ENCODE results near the gene UBTD2. TPM values are rescaled to one million over a fixed set of nuclear protein-coding genes. Genes with fewer than 3 reads are reported as not detected.
A peak's percentile ranks its signal among the peaks of the same experiment; 100 is the strongest.
"Not testable (repeated sequence)": the region's sequence is repeated elsewhere in the genome, so short reads cannot be mapped to it uniquely, and the experiment has no call there.

Gene UBTD2
- polyA plus RNA-seq, 3 donors = 74.5 to 83.5 (median 79.4) TPM

DNA sequence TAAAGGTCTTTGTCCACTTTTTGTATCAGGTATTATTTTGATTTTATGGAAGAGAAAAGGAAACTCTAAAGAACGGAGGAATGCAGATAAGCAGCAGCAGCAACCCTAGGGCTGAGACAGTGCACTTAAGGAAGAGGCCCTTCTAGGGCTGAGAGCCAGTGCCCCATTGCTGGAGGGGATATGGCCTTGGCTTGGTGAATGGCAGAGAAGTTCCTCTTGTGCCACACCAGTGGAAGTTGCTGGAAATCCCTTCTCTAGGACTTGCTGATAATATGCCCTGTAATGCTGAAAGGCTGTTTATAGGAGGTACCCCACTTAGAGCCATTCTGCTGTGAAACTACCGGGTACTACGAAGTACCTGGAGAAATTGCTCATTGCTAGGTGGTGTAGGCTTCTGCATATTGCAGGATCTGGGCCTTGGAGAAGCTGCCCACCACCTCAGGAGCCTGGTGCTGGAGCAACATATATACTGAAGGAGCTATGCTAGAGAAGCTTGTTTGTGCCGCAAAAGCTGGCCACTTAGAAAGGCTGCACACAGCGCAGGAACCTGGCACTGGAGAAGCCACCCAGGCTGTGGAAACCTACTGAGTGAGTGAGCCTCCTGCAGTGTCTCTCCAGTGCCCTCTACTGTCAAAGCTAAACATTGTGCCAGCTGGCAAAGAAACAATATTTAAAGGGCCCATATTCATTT lies 9.6 kb upstream of the UBTD2 start:
- DNase-seq (ENCODE audit: low read depth in 3 of 3, low spot score in 2 of 3) = peak in 2 of 3 donors; percentile 51 to 52

- DNase-seq (ENCODE audit: low read depth in 3 of 3, low spot score in 2 of 3) = not testable (repeated sequence)
These were observed 8.3 kb upstream of the UBTD2 start for GRCh38 chr5:172291837-172292236.

- no peak for DNase-seq (ENCODE audit: low read depth in 3 of 3, low spot score in 2 of 3)
These were observed 4.9 kb upstream of the UBTD2 start for GRCh38 chr5:172288465-172288864.

GRCh38 chr5:172287140-172287539 lies 3.6 kb upstream of the UBTD2 start:
- not testable (repeated sequence) for DNase-seq (ENCODE audit: low read depth in 3 of 3, low spot score in 2 of 3)

DNA sequence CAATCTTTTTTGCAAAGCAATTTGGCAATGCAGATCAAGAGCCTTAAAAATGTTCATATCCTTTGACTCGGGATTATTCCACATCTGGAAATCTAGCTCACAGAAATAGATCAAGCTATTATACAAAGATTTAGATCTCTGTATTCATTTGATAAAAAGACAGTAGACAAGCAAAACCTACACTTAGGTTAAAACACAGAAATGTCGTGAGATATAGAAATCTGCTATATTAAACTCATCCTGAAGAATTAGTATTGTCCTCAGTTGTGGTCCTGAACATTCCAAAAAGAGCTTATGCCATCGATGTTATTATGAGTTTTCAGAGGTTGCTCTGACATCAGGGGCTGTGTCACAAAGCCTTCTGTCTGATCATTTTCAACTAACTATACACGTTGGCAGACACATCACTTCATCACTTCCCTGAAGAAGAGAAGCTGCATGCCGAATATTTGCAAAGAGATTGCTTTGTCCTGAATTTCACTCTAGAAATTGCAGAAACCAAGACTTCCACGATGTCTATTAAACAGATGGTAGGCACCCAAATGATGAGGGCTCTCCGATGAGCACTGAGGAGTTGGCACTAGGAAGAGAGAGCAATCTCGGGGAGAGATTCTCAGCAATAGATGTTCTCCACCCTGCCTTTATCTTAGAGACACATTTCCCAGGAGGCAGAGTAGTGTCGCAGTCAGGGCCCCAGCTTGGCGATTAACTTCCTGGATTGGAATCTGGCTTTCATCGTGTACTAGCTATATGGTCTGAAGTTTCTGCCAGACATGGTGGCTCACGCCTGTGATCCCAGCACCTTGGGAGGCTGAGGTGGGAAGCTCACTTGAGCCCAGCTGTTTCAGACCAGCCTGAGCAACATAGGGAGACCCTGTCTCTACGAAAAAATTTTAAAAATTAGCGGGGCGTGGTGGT lies 1.9 kb upstream of the UBTD2 start:
- no peak for DNase-seq (ENCODE audit: low read depth in 3 of 3, low spot score in 2 of 3)

DNA sequence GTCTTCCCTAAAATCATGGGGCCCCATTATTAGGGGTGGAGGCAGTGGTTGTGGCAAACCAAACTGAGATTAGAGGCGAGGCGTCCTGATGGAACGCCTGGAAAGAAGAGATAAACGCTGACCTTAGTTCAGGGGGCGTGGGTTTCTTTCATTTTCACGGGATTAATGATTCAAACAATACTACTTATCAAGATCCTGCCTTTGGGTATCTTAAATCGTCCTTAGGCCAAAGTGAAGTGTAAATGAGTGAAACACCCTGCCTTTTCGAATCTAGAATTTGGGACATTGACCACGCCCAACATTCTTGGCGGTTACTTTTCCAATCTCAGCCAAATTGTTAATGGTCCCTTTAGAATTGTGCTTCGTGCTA lies 1.0 kb upstream of the UBTD2 start:
- DNase-seq (ENCODE audit: low read depth in 3 of 3, low spot score in 2 of 3) = peak in 1 of 3 donors; percentile 26

DNA sequence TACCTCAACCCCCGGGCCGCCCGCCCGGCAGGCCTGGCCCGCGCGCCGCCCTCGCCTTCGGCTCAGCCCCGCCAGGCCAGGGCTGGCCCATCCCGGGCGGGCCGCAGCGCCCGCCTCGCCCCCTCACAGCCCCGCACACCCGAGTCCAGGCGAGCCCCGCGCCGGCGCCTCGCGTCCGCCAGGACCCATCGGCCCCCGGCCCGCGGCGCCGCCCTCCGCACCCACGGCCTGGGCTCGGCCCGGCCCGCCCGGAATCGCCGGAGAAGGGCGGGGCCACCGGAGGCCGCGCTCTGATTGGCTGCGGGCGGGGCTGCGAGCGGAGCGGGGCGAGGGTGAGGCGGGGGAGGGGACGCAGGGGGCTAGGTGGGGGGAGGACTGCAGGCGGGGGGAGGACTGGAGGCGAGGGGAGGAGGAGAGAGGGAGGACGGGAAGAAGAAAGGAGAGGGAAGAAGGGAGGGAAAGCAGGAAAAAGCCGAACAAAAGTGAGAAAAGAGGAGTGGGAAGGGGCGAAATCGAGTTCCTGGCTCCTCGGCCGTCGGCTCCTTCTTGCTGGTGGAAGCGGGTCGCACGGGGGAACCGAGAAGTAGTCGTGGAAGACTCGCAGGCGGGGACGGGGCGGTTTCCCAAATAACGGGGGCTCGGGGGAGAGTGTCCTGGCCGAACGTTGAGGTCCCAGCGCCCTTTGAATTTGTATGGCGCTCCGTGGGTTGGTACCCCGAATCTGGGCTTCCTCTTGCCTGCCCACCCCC lies 472 bp upstream of the UBTD2 start:
- peak in 2 of 3 donors; percentile 74 to 81 for DNase-seq (ENCODE audit: low read depth in 3 of 3, low spot score in 2 of 3)

DNA sequence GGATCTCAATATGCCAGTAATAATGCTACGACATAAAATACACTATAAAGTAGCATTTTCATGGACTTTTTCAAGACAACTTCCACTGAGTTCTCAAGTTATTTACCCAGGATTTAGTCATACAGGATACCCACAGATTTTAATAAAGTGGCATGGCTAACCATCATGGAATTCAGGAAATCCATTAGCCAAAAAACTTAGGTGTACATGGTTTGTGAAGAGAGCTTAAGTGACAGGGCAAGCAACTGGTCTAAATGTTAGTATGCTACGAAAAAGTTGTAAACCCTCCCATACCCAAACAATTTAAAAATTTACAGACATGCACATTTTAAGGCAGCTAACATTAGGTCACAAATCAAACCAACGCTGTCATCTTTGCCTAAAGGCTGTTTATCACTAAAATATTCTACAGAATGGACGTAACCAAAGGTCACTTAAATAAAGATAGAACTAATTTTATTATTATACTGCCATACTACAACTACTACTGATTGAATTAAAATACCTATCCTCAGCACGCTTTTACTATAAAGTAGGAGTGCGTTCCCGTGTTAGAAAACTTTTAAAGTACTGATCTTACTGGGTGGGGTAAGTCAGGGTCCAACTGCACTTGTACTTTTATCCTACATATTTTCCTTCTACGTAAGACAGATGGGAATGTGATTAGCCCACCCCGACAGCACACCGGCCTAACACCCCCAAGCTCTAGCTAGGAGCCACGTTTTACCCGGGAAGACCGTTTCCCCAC lies 1.1 kb downstream of the UBTD2 start:
- no peak for DNase-seq (ENCODE audit: low read depth in 3 of 3, low spot score in 2 of 3)

- DNase-seq (ENCODE audit: low read depth in 3 of 3, low spot score in 2 of 3) = no peak
These were observed 2.2 kb downstream of the UBTD2 start for GRCh38 chr5:172281346-172281745.

- DNase-seq (ENCODE audit: low read depth in 3 of 3, low spot score in 2 of 3) = no peak
These were observed 2.6 kb downstream of the UBTD2 start for GRCh38 chr5:172280929-172281328.

GRCh38 chr5:172280317-172280716 lies 3.2 kb downstream of the UBTD2 start:
- DNase-seq (ENCODE audit: low read depth in 3 of 3, low spot score in 2 of 3) = no peak

DNA sequence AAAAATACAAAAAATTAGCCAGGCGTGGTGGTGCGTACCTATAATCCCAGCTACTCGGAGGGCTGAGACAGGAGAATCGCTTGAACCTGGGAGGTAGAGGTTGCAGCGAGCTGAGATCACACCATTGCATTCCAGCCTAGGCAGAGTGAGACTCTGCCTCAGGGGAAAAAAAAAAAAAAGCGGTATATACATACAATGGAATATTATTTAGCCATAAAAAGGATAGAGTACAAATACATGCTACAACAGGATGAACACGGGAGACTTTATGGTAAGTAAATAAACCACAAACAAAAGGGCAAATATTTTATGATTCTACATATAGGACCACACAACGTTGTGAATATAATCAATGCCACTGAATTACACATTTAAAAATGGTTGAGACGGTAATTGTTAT lies 5.2 kb downstream of the UBTD2 start:
- DNase-seq (ENCODE audit: low read depth in 3 of 3, low spot score in 2 of 3) = no peak

DNA sequence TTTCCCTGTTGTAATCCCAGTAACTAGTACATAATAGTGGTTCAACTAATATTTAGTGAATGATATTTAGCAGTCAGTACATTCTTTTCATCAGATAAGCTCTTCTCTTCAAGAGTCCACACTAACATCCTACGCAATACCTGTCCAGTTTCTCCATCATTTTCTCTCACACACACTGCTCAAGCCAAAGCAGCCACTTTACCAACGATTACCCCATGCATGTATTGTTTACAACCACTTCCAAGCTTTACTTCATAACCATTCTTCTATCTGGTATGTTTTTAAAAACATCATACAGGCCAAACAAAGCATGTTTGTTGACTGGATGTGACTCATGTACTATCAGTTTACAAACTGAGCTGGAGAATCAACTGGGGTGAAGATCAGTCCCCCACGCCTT lies 7.3 kb downstream of the UBTD2 start:
- DNase-seq (ENCODE audit: low read depth in 3 of 3, low spot score in 2 of 3) = no peak

DNA sequence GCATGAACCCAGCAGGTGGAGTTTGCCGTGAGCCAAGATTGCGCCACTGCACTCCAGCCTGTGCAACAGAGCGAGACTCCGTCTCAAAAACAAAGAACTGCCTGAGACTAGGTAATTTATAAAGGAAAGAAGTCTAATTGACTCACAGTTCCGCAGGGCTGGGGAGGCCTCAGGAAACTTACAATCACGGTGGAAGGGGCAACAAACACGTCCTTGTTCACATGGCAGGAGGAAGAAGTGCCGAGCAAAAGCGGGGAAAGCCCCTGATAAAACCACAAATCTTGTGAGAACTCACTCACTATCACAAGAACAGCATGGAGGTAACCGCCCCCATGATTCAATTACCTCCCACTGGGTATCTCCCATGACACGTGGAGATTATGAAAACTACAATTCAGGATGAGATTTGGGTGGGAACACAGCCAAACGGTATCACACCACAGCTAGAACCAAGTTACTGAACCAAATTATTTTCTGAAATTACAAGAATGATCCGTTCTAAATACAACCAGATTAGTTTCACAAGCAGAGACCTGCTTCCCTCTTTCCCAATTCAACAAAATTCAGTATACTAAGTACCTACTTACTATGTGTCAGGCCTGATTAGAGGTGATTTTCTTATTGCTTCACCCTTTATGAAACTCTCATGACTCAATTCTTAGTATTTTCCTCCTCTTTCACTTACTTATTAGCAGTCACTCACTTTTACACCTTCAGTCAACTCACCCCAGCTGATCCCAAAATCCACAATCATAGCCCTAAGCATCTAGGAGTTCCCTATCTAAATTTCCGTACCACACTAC lies 8.4 kb downstream of the UBTD2 start:
- DNase-seq (ENCODE audit: low read depth in 3 of 3, low spot score in 2 of 3) = no peak

- no peak for DNase-seq (ENCODE audit: low read depth in 3 of 3, low spot score in 2 of 3)
These were observed 15.6 kb downstream of the UBTD2 start for GRCh38 chr5:172267943-172268342.

DNA sequence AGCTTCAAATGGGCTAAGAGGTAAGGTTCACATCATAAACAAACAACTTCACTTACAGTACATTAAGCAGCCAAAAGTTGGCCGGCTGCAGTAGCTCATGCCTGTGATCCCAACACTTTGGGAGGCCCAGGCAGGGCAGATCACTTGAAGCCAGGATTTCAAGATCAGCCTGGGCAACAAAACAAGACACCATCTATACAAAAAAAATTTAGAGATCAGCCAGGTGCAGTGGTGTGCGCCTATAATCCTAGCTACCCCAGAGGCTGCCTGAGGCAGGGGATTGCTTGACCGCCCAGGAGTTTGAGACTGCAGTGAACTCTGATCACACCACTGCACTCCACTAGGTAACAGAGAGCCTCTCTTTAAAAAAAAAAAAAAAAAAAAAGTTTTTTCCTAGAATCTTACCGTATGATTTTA lies 16.9 kb downstream of the UBTD2 start:
- DNase-seq (ENCODE audit: low read depth in 3 of 3, low spot score in 2 of 3) = no peak

- DNase-seq (ENCODE audit: low read depth in 3 of 3, low spot score in 2 of 3) = no peak
These were observed 17.4 kb downstream of the UBTD2 start for GRCh38 chr5:172266071-172266675.

DNA sequence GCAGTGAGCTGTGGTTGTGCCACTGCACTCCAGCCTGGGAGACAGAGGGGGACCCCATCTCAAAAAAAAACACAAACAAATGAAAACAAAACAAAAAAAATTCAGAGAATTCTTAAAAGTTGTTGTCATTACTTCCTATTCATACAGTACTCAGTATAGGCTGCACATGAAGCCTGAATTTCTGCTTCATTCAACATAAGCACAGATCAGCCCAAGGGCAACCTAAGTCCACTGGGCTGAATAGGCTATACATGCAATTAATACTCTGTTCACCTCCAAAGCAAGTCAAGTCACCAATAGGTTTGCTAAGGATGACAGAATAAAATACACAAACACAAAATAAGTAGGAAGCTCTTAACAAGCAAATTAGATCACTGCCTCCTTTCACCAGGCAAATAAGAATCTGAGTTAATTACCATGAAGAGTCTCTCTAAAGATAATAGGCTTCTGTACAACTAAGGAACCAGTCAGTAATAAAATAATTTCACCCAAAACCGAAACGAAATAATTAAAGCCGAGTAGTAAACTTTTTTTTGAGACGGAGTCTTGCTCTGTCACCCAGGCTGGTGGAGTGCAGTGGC lies 18.7 kb downstream of the UBTD2 start:
- no peak for DNase-seq (ENCODE audit: low read depth in 3 of 3, low spot score in 2 of 3)

DNA sequence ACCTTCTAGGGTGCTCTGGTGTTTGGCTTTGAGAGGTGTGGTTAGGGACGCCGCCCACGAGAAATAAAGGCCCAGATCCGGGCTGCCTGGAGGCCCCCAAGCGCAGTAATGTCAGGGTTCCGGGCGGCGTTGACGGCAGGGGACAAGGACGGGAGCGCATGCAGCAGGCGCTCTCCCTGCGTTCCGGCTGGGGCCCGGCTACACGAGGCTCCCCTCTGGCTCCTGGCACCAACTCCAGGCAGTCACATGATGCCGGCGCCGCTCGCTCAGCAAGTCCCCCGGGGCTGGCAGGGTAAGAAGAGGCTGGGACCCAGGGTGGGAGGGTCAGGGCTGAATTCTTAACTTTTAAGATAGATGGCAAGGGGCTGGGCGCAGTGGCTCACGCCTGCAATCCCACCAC lies 28.1 kb downstream of the UBTD2 start:
- DNase-seq (ENCODE audit: low read depth in 3 of 3, low spot score in 2 of 3) = no peak

Measured in right renal cortex interstitium (tissue), 3 donors.